OCI-LY7 (cell line): ENCODE data around the gene PGP.

Source experiments
- CTCF ChIP-seq: fragments of 200-600 bp; sonication (generic); conservative IDR thresholded peaks from 2 replicates; pipeline ENCODE4 v1.5.1; 2014; ENCODE audit warnings: mild to moderate bottlenecking, antibody characterized with exemption, low read length, moderate library complexity, mixed read lengths
- EZH2phosphoT487 ChIP-seq: fragments of 200-600 bp; sonication (generic); IDR thresholded peaks from 2 replicates; pipeline ENCODE4 v1.6.1; 2018; ENCODE audit warnings: low read depth, borderline replicate concordance, mild to moderate bottlenecking, mixed run types, antibody characterized with exemption, low read length, moderate library complexity, mixed read lengths

GRCh38 chr16:2228161-2228824 lies 13.7 kb upstream of the PGP start:
- TF ChIP-seq CTCF (no peak), EZH2phosphoT487 (no peak)
